A549 treated with AZD2906 at 1 μM for 4 hours (cell line): ENCODE measurements around the gene COA3. TPM values are rescaled to one million over a fixed set of nuclear protein-coding genes. Genes with fewer than 3 reads are reported as not detected.

Source experiments
- total RNA-seq: library from RNA; stranded (reverse); fragments of 200-300 nt; extraction: Qiagen RNA extraction; gene quantifications from 5 replicates; pipeline ENCODE4 v1.2.3, GENCODE V29; 2022

COA3 gene
- 112 to 138 TPM (median 133 TPM) in 5 replicates for total RNA-seq

DNA sequence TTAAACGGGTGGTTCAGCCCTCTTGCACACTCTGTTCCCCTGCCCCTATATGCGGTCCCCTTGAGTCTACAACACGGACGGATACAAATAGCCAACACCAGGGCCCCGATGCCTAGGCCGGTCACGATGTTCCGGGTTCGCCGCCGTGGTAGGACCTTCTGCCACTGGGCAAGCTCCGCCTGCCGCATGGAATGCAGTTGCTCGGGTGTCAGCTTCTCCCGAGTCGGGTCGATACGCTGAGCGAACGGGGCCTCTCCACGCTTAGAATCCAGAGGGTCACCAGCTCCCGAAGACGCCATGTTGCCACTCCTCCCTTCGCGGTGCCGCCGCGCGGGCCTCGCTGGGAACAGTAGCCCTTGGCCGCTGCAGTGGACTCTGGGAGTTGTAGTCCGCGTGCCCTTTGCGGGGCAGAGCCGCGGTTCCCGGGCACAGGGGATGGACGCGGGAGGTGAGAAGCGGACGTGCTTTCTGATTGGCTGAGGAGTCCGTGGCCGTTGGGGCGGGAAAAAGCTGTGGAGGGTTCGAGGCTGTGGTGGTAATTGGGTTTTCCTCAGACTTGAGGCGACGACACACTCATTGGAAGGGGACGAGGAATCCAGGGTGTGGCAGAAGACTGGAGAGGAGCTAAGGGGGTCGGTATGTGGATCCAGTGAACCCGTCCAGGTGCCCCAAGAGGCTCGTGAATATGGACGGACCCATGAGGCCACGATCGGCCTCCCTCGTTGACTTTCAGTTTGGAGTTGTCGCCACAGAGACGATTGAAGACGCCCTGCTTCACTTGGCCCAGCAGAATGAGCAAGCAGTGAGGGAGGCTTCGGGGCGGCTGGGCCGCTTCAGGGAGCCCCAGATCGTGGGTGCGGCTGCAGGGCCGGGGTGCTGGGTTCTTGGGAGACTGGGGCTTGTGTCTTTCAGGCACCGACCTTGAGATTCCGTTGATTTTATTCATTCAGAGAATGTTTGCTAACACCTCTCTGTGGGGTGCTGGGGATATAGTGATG is at the start of gene COA3, which contains the start of gene CNTD1:
Gene COA3 (minus strand): TSS at position 322 of the 998 bp plus-strand sequence. CDS start 23 bp downstream, at position 299.
Gene CNTD1 (plus strand): TSS at position 479 of the 998 bp plus-strand sequence. CDS start 207 bp downstream, at position 686.

GRCh38 chr17:42844271-42844670 is 45.8 kb upstream of the COA3 start, which contains the start of gene AOC2:
AOC2 (plus strand) TSS chr17:42844580; CDS start chr17:42844627, 47 bp downstream.

DNA sequence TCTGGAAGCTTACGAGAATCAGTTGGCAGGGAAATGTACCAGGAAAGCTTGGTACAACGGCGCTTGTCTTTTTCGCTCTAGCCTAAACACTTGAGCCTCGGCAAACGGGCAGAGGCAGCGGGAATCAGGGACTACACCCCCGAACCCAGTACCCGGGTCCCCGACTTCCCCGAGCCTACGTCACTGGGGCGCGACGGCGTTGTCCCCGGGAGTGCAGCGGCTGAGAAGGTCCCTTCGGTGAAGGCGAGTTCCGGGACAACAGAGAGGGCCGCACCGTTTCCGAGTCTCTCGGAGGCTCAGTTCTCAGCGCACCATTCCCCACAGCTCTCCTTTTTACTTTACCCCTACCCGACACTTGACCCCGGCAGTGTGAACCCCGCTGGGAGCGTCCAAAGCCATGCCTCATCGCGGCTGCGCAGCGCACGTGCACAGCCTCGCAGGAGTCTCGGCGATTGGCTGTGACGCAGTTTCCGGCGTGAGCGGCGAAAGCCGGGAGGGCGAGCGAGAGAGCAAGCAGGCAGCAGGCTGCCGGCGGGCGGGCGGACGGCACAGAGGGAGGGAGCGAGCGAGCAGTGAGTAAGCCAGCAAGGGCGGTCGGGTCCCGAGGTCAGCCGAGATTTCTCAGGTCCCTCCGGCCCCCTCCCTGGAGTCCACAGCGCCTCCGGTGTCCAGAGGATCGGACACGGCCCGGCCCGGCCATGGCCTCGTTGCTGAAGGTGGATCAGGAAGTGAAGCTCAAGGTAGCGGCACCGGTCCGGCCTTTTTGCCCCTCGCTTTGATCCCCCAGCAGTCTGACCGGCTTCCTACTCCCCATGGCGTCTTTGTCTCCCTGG is 34.6 kb upstream of the COA3 start, which contains the start of gene PSME3:
Gene PSME3 (plus strand): TSS at position 464 of the 833 bp plus-strand sequence. CDS start 235 bp downstream, at position 699.

GRCh38 chr17:42779936-42780850 is 18.3 kb downstream of the COA3 start, which contains the start of gene WNK4:
WNK4 (plus strand) TSS chr17:42780610; CDS start chr17:42780699, 89 bp downstream.

GRCh38 chr17:42773290-42774035 is 25.0 kb downstream of the COA3 start, which contains the start of gene VPS25:
VPS25 (plus strand) TSS chr17:42773449; CDS start chr17:42773476, 27 bp downstream.

DNA sequence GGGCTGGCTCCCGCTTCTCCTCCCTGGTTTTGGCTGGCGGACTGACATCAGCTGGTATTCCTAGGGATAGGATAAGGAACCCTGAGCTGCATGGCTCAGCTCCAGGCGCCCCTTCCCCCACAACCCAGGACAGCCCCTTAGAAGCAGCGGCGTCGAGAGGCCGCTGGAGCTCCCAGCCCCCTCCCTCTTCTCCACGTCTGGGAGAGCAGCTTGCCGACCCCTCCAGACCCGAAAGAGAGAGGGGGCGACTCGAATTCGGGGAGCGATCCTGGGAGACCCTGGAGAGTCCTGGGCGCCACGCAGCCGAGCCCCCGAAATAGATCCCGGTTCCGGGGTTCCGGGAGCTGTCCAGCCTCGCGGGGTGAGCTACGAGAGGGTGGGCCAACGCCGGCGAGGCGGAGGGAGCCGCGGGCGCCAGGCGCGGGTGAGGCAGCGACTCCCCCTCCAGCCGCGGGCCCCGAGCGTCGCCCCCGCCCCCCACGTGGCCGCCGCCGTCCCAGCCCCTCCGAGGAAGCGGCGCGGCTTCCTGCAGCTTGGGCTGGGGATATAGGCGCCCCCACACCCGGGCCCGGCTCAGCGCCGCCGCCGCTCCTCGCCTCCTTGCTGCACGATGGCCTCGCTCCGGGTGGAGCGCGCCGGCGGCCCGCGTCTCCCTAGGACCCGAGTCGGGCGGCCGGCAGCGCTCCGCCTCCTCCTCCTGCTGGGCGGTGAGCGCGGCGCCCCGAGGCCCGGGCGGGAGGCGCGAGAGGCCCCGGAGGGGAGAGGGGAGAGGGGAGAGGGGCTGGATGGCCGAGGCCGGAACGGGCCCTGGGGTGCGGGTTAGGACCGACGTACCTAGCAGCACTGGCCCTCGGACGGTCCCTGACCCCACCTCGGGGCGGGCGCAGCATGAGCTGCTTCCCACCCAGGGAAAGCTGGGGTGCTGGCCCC is 37.6 kb downstream of the COA3 start, which contains the start of gene RAMP2:
Gene RAMP2 (plus strand): TSS at position 576 of the 930 bp plus-strand sequence. CDS start 35 bp downstream, at position 611.

Other genes with a start within 250 kb of the COA3 start
- gene HSD17B1, start 245.8 kb downstream of the COA3 start, total RNA-seq, result 0.95 to 1.8 TPM (median 1.5 TPM) in 5 replicates
- gene COASY, start 236.6 kb downstream of the COA3 start, total RNA-seq, result 103 to 126 TPM (median 118 TPM) in 5 replicates
- 58.2 to 62.5 TPM (median 61.8 TPM) in 5 replicates for gene MLX, start 231.6 kb downstream of the COA3 start, total RNA-seq
- gene PSMC3IP, start 221.0 kb downstream of the COA3 start, total RNA-seq, result 30.0 to 33.0 TPM (median 31.6 TPM) in 5 replicates
- 23.5 to 29.0 TPM (median 26.5 TPM) in 5 replicates for gene RETREG3, start 189.3 kb downstream of the COA3 start, total RNA-seq
- gene TUBG1, start 189.0 kb downstream of the COA3 start, total RNA-seq, result 134 to 147 TPM (median 139 TPM) in 5 replicates
- gene TUBG2, start 139.4 kb downstream of the COA3 start, total RNA-seq, result 15.2 to 22.9 TPM (median 20.9 TPM) in 5 replicates
- 9.6 to 17.7 TPM (median 16.1 TPM) in 5 replicates for gene PLEKHH3, start 121.7 kb downstream of the COA3 start, total RNA-seq
- gene CCR10, start 116.9 kb downstream of the COA3 start, total RNA-seq, result 0.25 to 0.35 TPM (median 0.29 TPM) in 5 replicates
- 4.5 to 5.6 TPM (median 5.0 TPM) in 5 replicates for gene CNTNAP1, start 116.2 kb downstream of the COA3 start, total RNA-seq
- 8.9 to 13.0 TPM (median 11.9 TPM) in 5 replicates for gene EZH1, start 53.7 kb downstream of the COA3 start, total RNA-seq
- 0.51 to 1.3 TPM (median 1.2 TPM) in 5 replicates for gene RAMP2, start 37.5 kb downstream of the COA3 start, total RNA-seq
- 123 to 126 TPM (median 124 TPM) in 5 replicates for gene VPS25, start 25.3 kb downstream of the COA3 start, total RNA-seq
- 0.91 to 1.6 TPM (median 1.2 TPM) in 5 replicates for gene WNK4, start 18.1 kb downstream of the COA3 start, total RNA-seq
- 0.03 to 0.06 TPM (median 0.04 TPM) in 4 of 5 replicates, not detected in the other for gene CNTD1, start 157 bp upstream of the COA3 start, total RNA-seq
- gene BECN1, start 25.6 kb upstream of the COA3 start, total RNA-seq, result 78.1 to 101 TPM (median 79.7 TPM) in 5 replicates
- gene PSME3, start 34.7 kb upstream of the COA3 start, total RNA-seq, result 220 to 295 TPM (median 223 TPM) in 5 replicates
- gene AOC2, start 45.9 kb upstream of the COA3 start, total RNA-seq, result 1.7 to 2.7 TPM (median 1.8 TPM) in 5 replicates
- 1.0 to 1.6 TPM (median 1.3 TPM) in 5 replicates for gene AOC3, start 52.5 kb upstream of the COA3 start, total RNA-seq
- gene G6PC1, start 102.1 kb upstream of the COA3 start, total RNA-seq, result 0.02 to 0.04 TPM (median 0.03 TPM) in 3 of 5 replicates, not detected in the others
- gene AARSD1, start 165.8 kb upstream of the COA3 start, total RNA-seq, result 52.3 to 58.2 TPM (median 56.4 TPM) in 5 replicates
- 0.63 to 1.3 TPM (median 0.87 TPM) in 5 replicates for gene PTGES3L, start 181.4 kb upstream of the COA3 start, total RNA-seq
- 19.0 to 20.1 TPM (median 19.6 TPM) in 5 replicates for gene RUNDC1, start 181.9 kb upstream of the COA3 start, total RNA-seq
- gene RPL27, start 199.7 kb upstream of the COA3 start, total RNA-seq, result 2,911 to 3,334 TPM (median 2,945 TPM) in 5 replicates
- 17.3 to 20.9 TPM (median 19.0 TPM) in 5 replicates for gene IFI35, start 208.1 kb upstream of the COA3 start, total RNA-seq
- 228 to 248 TPM (median 238 TPM) in 5 replicates for gene VAT1, start 223.7 kb upstream of the COA3 start, total RNA-seq
- 0.13 to 0.27 TPM (median 0.14 TPM) in 5 replicates for gene RND2, start 226.5 kb upstream of the COA3 start, total RNA-seq